T-helper 2 cell (primary cell): ENCODE measurements around the gene CHRDL1.
"Not testable (repeated sequence)": the region's sequence is repeated elsewhere in the genome, so short reads cannot be mapped to it uniquely, and the experiment has no call there.

Experiments
- DNase-seq, 5 experiments: peaks; one replicate each; pipeline versions ENCODE4 v3.0.0 to v3.0.0-alpha.2; 2012 to 2022
- total RNA-seq, 2 donors: gene quantifications; one replicate each; lab custom pipeline; 2026; lab: John Stamatoyannopoulos, UW

The CHRDL1 gene
- total RNA-seq: 0 to 0.07 reads per million in 2 donors

GRCh38 chrX:110795645-110796406 is at the start of gene CHRDL1:
Gene CHRDL1 (minus strand): TSS chrX:110795817. CDS start chrX:110792181, 3,636 bp downstream.
- DNase-seq: peak in 1 of 5 experiments; percentile 9

DNA sequence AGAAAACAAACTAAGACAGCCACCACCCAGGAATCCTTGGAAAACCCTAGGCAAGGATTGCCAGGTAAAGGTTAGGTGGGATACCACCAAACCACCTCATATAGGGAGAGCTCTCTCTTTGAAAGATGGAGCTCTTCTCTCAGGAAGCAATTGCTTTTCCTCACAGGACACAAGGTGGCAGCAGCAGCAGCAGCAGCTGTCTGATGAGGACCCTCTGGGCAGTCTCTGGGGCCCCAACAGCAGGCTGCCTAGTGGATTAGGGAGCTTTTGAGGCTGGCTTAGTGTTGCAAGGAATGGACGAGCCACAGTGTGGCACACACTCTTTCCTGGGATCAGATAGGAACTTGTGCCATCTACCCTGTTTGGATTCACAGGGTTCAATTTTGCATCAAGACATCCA is 41.4 kb upstream of the CHRDL1 start:
- no peak for DNase-seq

- no peak for DNase-seq
Observed at GRCh38 chrX:110836451-110836850, 40.8 kb upstream of the CHRDL1 start.

GRCh38 chrX:110836001-110836400 is 40.4 kb upstream of the CHRDL1 start:
- DNase-seq: no peak

GRCh38 chrX:110825972-110826371 is 30.4 kb upstream of the CHRDL1 start:
- no peak for DNase-seq

GRCh38 chrX:110816543-110816942 is 20.9 kb upstream of the CHRDL1 start:
- not testable (repeated sequence) for DNase-seq

DNA sequence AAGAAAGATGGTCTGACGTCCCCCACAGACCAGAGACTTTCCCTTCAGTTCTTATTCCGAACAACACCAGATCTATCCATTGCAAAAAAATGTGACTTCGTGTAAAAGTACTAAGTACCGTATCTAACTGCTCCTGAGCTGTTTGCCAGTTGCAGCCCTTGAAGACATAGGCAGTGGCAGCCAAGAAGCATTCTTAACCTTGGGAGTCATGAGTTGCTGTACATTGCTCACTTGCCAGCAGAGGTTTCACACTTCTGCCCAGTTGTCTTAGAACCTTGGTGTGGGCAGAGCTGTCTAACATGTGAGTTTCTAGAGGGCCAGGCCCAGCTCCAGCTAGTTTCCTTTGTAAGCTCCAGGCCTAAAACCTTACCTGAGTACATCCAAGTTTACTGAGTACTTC is 10.5 kb upstream of the CHRDL1 start:
- no peak for DNase-seq

DNA sequence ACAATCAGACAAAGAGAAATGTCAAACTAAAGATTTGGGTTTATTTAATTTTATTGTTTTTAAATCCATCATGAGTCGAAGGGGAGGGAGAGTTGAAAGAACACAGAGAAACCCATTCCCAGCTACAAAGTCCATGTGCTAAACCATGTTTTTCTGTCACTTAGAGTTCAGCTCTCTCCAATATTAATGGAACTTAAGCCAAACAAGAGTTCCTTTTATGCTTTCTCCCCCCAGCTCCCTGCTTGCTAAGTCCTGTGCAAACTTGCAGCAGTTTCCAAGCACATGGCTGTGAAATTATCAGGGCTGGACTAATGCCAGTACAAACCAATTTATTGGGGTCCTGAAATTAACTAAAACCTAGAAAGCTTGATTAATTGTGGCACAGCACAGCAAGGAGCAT is 9.7 kb upstream of the CHRDL1 start:
- no peak for DNase-seq

- DNase-seq: no peak
Observed at GRCh38 chrX:110804446-110804845, 8.8 kb upstream of the CHRDL1 start.

GRCh38 chrX:110803506-110803905 is 7.9 kb upstream of the CHRDL1 start:
- DNase-seq: no peak

- no peak for DNase-seq
Observed at GRCh38 chrX:110796407-110796697, 735 bp upstream of the CHRDL1 start.

GRCh38 chrX:110794601-110795000 is 1.0 kb downstream of the CHRDL1 start:
- DNase-seq: no peak

DNA sequence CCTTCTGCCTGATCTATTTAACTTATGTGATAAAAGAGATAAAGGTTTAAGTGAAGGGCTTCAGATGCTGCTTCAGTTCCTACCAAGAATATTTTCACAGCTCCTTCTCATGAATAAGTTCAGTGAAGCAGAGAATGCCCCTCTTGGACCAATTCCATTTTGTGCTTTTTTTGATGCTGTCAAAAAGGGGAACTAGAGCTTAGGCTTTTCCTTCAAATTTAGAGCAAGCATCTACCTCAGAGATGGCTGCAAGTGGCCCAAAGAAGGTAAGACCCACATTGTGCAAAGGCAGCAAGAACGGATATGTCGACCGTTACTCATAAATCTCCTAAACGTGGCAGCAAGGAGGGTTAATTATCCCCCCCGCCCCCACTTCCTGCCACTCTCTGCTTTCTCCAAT is 4.5 kb downstream of the CHRDL1 start:
- DNase-seq: no peak

GRCh38 chrX:110786486-110786885 is 9.1 kb downstream of the CHRDL1 start:
- DNase-seq: no peak

- DNase-seq: no peak
Observed at GRCh38 chrX:110759785-110760184, 35.8 kb downstream of the CHRDL1 start.

- DNase-seq: no peak
Observed at GRCh38 chrX:110758781-110759422, 36.7 kb downstream of the CHRDL1 start.

DNA sequence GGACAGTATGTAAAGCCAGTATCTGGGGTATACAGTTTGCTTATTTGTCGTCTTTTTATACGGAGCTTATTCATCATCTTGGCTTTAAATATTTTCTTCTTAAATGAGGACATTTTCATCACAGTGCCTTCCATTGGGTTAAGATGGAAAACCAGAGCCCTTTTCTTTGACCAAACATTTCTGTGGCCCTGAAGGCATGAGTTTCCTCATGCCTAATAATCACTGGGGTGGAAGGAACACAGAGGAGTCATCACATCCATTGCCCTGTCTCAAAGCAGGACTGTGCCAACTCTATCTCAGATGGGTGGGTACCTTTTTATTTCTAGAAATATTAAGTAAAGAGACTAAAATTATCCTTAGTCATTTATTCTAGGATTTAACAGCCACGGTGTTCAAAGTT is 40.0 kb downstream of the CHRDL1 start:
- no peak for DNase-seq

GRCh38 chrX:110755061-110755460 is 40.6 kb downstream of the CHRDL1 start:
- DNase-seq: no peak

DNA sequence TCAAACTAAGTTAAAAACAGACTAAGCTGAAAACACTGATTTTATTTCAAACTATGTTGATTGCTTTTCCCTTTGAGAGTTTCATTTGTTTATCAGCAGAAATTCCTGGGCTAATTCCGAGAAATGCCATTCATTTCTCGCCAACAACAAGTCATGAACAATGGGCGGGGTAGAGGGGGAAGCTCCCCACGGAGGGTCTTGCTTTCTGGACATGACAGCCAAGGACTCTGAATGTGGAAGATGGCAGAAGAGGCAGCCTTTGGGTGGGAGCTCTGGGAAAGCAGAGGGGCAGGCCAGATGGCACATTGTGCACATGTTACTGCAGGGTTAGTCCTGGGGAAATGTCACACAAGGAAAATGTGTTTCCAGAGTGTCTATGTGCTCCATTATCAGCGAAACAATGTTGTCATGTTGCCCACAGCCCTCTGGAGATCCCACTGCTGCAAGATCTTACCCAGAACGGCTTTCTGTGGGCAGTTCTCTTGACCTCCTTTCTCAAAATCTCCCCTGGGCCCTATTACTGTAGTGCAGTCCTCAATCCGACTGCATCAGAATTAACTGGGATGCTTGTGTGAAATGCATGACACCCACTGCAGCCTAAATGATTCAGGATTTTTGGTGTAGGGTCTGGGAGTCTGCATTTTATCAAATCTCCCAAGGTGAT is 45.0 kb downstream of the CHRDL1 start:
- no peak for DNase-seq

DNA sequence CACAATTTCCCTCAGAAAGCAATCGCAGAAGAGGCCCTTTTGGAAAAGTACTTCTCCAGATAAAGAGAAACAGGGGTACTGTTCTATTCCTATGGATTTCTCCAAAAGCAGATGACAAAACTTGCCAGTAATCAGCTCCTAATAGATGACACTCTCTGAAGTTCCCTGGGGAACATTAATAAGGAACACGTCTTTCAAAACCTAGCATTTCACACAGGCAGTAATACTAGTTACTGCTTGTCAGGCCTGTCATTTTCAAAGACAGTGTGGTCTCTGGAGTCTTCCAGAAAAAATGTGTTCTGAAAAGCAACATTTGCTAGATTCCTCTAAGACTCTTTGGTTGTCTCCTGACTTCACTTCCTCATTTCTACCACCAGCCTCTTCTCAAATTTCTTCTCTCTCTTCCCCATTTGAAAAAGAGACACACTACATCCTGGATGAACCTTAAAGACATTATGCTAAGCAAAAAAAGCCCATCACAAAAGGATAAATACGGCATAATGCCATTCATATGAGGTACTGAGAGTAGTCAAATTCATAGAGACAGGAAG is 47.3 kb downstream of the CHRDL1 start:
- DNase-seq: no peak

DNA sequence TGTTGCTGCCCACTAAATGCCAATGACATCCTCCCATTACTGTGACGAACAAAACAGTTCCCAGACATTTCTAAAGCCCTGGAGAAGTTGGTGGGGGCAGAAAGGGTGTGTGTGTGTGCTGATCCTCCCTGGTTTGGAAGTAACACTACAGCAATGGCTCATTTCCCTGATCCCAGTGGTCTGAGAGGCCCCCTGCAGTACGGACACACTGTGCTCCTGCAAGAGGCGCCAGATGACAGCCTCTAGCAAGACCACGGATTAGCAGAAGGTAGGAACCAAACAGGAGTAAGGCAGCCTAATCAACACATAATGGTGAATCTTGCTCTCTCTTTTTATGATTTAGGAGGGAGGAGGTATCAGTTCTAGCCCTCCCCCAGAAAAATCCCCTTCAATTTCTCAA is 49.6 kb downstream of the CHRDL1 start:
- no peak for DNase-seq

GRCh38 chrX:110745288-110745687 is 50.3 kb downstream of the CHRDL1 start:
- DNase-seq: no peak

GRCh38 chrX:110743679-110744340 is 51.8 kb downstream of the CHRDL1 start:
- peak in 1 of 5 experiments; percentile 1 for DNase-seq
